GM12878 (cell line): Measurements from ENCODE around the gene TACC2. TPM values are rescaled to one million over a fixed set of nuclear protein-coding genes. Genes with fewer than 3 reads are reported as not detected.

ENCODE experiments used
- ATAC-seq: fragments of 200-7000 bp; cut with Tn5 transposase; 3 replicates; pipeline ENCODE4 v1.9.1; 2020; ENCODE audit warnings: mild to moderate bottlenecking, moderate library complexity
- BruUV-seq: library from RNA; stranded (reverse); fragments of 400-500 nt; replicated peaks from 2 replicates; lab custom pipeline; 2021; lab: Mats Ljungman, UMichigan
- CTCF ChIA-PET: fragments of 300-600 bp; sonication (Branson Sonifier 250); formaldehyde crosslinking; extraction: SDS; loops from one replicate; lab custom pipeline; 2021; ENCODE audit warnings: inconsistent platforms; lab: Yijun Ruan, JAX
- POLR2A ChIA-PET: fragments of 350-600 bp; formaldehyde crosslinking; extraction: SDS; loops from one replicate; lab custom pipeline; 2021; ENCODE audit warnings: inconsistent platforms; lab: Charles Lee
- RAD21 ChIA-PET: fragments of 300-600 bp; sonication (Branson Sonifier 250); formaldehyde crosslinking; loops from one replicate; lab custom pipeline; 2023; ENCODE audit warnings: antibody characterized with exemption; ENCODE audit not compliant: unreplicated experiment; lab: Charles Lee
- SMC1A ChIA-PET: fragments of 300-600 bp; sonication (Branson Sonifier 250); formaldehyde crosslinking; loops from one replicate; lab custom pipeline; 2023; ENCODE audit not compliant: unreplicated experiment, uncharacterized antibody; lab: Charles Lee
- DNase-seq: peaks from one replicate; pipeline ENCODE4 v3.0.0-alpha.2; 2011; ENCODE audit warnings: low read depth, low spot score
- FAIRE-seq: peaks from 3 replicates; lab custom pipeline; 2011; peaks lifted over from hg19 to GRCh38; lab: Jason Lieb, UNC
- H2AFZ ChIP-seq: 2 replicates; pipeline ENCODE4 v1.6.0; 2011; ENCODE audit warnings: low read depth, low read length, control low read depth; ENCODE audit not compliant: control insufficient read depth
- H3K27ac ChIP-seq: 2 replicates; pipeline ENCODE4 v1.5.1; 2011; ENCODE audit warnings: control low read depth; ENCODE audit not compliant: control insufficient read depth, insufficient read depth
- H3K27me3 ChIP-seq, 2 experiments: replicated peaks in 1 of 2; 2 replicates each; pipeline versions ENCODE4 v1.6.0 to v1.6.1; 2011; ENCODE audit warnings: low read length in 1 of 2; ENCODE audit not compliant: control insufficient read depth in 2 of 2, insufficient read depth in 2 of 2
- H3K36me3 ChIP-seq, 2 experiments: 2 replicates each; pipeline ENCODE4 v1.5.1; 2011; ENCODE audit warnings: low read length in 1 of 2; ENCODE audit not compliant: control insufficient read depth in 2 of 2, insufficient read depth in 2 of 2
- H3K4me1 ChIP-seq: 2 replicates; pipeline ENCODE4 v1.6.1; 2011; ENCODE audit warnings: mild to moderate bottlenecking, low read length, moderate library complexity, mixed read lengths; ENCODE audit not compliant: control insufficient read depth, insufficient read depth
- H3K4me2 ChIP-seq: 2 replicates; pipeline ENCODE4 v1.6.0; 2011; ENCODE audit warnings: control low read depth; ENCODE audit not compliant: control insufficient read depth, insufficient read depth
- H3K4me3 ChIP-seq: fragments of 200-600 bp; sonication (generic); 2 replicates; pipeline ENCODE4 v1.5.1; 2016
- H3K79me2 ChIP-seq: 2 replicates; pipeline ENCODE4 v1.6.0; 2011; ENCODE audit warnings: low read length; ENCODE audit not compliant: control insufficient read depth, insufficient read depth
- H3K9ac ChIP-seq: 2 replicates; pipeline ENCODE4 v1.8.0; 2011; ENCODE audit warnings: low read length, control low read depth, mixed read lengths; ENCODE audit not compliant: control insufficient read depth, insufficient read depth
- H3K9me3 ChIP-seq: replicated peaks from 3 replicates; pipeline ENCODE4 v1.5.1; 2011; ENCODE audit warnings: mild to moderate bottlenecking, low read length; ENCODE audit not compliant: control insufficient read depth, insufficient read depth
- H4K20me1 ChIP-seq: 2 replicates; pipeline ENCODE4 v1.6.0; 2011; ENCODE audit not compliant: control insufficient read depth, insufficient read depth
- ATF2 ChIP-seq: IDR thresholded peaks from 2 replicates; pipeline ENCODE4 v1.6.1; 2012; ENCODE audit warnings: low read length, inconsistent platforms
- BMI1 ChIP-seq: fragments of 450-650 bp; IDR thresholded peaks from 2 replicates; pipeline ENCODE4 v1.6.1; 2016; ENCODE audit warnings: mild to moderate bottlenecking, moderate library complexity, borderline replicate concordance
- CTCF ChIP-seq, 3 experiments: IDR thresholded peaks in 2 of 3; conservative IDR thresholded peaks in 1 of 3; 2 replicates each; pipeline ENCODE4 v1.5.1; 2011; ENCODE audit warnings: low read depth in 3 of 3, low read length in 3 of 3, mild to moderate bottlenecking in 3 of 3, control low read depth in 2 of 3, moderate library complexity in 2 of 3, inconsistent platforms in 1 of 3, mixed read lengths in 1 of 3; ENCODE audit not compliant: control insufficient read depth in 2 of 3, insufficient read depth in 1 of 3; ENCODE audit errors: extremely low read depth in 1 of 3
- HSF1 ChIP-seq: fragments of 150-350 bp; IDR thresholded peaks from 2 replicates; pipeline ENCODE4 v1.6.1; 2014; ENCODE audit warnings: mild to moderate bottlenecking, low read depth, low read length
- MXI1 ChIP-seq: fragments of 150-350 bp; IDR thresholded peaks from 2 replicates; pipeline ENCODE4 v1.6.1; 2011; ENCODE audit warnings: low read depth, mild to moderate bottlenecking, inconsistent platforms, low read length, improper control_type of control experiment
- PML ChIP-seq: IDR thresholded peaks from 2 replicates; pipeline ENCODE4 v1.6.1; 2012; ENCODE audit warnings: low read length, inconsistent platforms
- SUPT20H ChIP-seq: IDR thresholded peaks from 2 replicates; pipeline ENCODE4 v1.6.1; 2011; ENCODE audit warnings: low read depth, mild to moderate bottlenecking, low read length, moderate library complexity, borderline replicate concordance; ENCODE audit not compliant: control insufficient read depth
- ZZZ3 ChIP-seq: IDR thresholded peaks from 2 replicates; pipeline ENCODE4 v1.6.1; 2011; ENCODE audit warnings: low read depth; ENCODE audit not compliant: control insufficient read depth, insufficient read length
- whole genome bisulfite sequencing: methylation state at CpG from one replicate; pipeline ENCODE4 v1.1.6; 2016; ENCODE audit warnings: low lambda C conversion rate; ENCODE audit not compliant: insufficient replicate concordance, insufficient coverage; ENCODE audit errors: missing lambda C conversion rate; 5-methylcytosine and 5-hydroxymethylcytosine counted together
- in situ Hi-C: fragments of 300-500 bp; cut with MboI; formaldehyde crosslinking; loops from 9 replicates; pipeline ENCODE4 v1.14.3; 2018; ENCODE audit warnings: mixed read lengths
- intact Hi-C: fragments of 100-400 bp; cut with micrococcal nuclease; formaldehyde crosslinking; loops from one replicate; pipeline ENCODE4 v1.14.2; 2022; ENCODE audit not compliant: unreplicated experiment
- polyA plus RNA-seq, 11 experiments: library from polyadenylated mRNA; depleted of rRNA in 4 of 11; unstranded in 6 of 11; stranded (reverse) in 5 of 11; fragments of >200 nt; fragmentation: Nextera tagmentation in 4 of 11; fragmentation: Illumina TruSeq in 1 of 11; extraction: Ambion mirVana in 4 of 11; extraction: Trizol in 1 of 11; gene quantifications; 1 replicate in 1 of 11; 2 replicates in 10 of 11; pipeline versions ENCODE4 v1.2.1 to v1.2.3, GENCODE V29; 2011 to 2016; ENCODE audit warnings: inconsistent platforms in 2 of 11, missing spikeins in 2 of 11, low read depth in 1 of 11
- total RNA-seq, 4 experiments: library from RNA; depleted of rRNA in 3 of 4; stranded (reverse); fragments of >200 nt in 3 of 4; fragmentation: Illumina TruSeq in 1 of 4; extraction: Trizol in 1 of 4; gene quantifications; 2 replicates each; pipeline versions ENCODE4 v1.2.1 to v1.2.3, GENCODE V29; 2013 to 2021

TACC2 gene
- total and polyA plus RNA-seq, 10 of the 15 experiments (the other 5 are each of a cell fraction or from before 2014, with no cell fraction given) = 0.07 to 0.64 (median 0.13) TPM; not detected in 5

GRCh38 chr10:122230222-122230621 is 241.3 kb downstream of the TACC2 start:
- Histone ChIP-seq H3K36me3 (no peaks in the 10 kb centered on the region), H3K27me3 (peaks cover 0 to under 1% of the 10 kb centered on the region in 2 experiments; a peak in 3 of 4 replicates), H4K20me1 (no peaks in the 10 kb centered on the region), H2AFZ (no peak overlapping the region), H3K4me1 (no peaks in the 10 kb centered on the region), H3K4me3 (no peak overlapping the region), H3K79me2 (no peaks in the 10 kb centered on the region), H3K27ac (no peak overlapping the region), H3K9ac (no peak overlapping the region), H3K4me2 (no peak overlapping the region), H3K9me3 (no peaks in the 10 kb centered on the region)
- ChIA-PET CTCF (no interaction called here), POLR2A (interaction anchor here (0.5 kb wide), 1 partner anchor 12 kb away, joined by 7 read pairs; no protein-coding TSS in a partner anchor), RAD21 (no interaction called here), SMC1A (no interaction called here)
- no peak for TF ChIP-seq PML
- TF ChIP-seq ZZZ3 = no peak
- no peak for TF ChIP-seq BMI1
- no peak for TF ChIP-seq ATF2
- no peak for TF ChIP-seq CTCF (IDR thresholded peaks at IDR 0.05 in 2 of 3, conservative IDR thresholded peaks at IDR 0.05 in 1 of 3; ENCODE audit: control insufficient read depth in 2 of 3, extremely low read depth in 1 of 3, insufficient read depth in 1 of 3, low read depth in 3 of 3, low read length in 3 of 3)
- no peak for TF ChIP-seq MXI1
- TF ChIP-seq HSF1 = no peak
- TF ChIP-seq SUPT20H = no peak
- DNase-seq (no peak), ATAC-seq (no peak), FAIRE-seq (no peak)
- no TSS peak for BruUV-seq
- WGBS = 60% methylated on average over 18 of the region's 19 CpGs
- intact Hi-C loops (no loop called here), in situ Hi-C loops (no loop called here)
